ENCODE measurements around the gene RERE. TPM values are rescaled to one million over a fixed set of nuclear protein-coding genes. Genes with fewer than 3 reads are reported as not detected.

RERE gene
- total and polyA plus RNA-seq, 2 experiments from 2014 or later, result 148 to 170 TPM

DNA sequence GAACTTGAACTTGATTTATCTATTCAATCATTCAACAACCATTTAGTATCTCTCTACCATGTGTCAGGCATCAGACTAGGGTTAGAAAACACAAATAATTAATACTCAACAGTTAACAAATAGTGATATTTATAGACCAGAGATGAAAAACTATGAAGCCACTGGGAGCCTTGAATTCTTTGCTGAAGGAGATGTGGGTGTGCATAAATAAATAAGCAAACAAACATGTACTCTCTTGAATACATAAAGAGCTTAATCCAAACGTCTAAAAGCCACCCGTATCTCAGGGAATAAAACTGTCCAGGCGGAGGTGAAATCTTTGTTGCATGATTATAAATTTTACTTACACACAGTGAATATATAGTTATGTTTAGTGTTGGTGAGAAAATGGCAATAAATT, 333.9 kb downstream of the RERE start:
- no peaks in the 10 kb centered on the region for H3F3A ChIP-seq (replicated peaks; ENCODE audit: low read depth)
- peaks cover 25% of the 10 kb centered on the region for H3K4me1 ChIP-seq (ENCODE audit: insufficient read depth)
- no peak for ATAC-seq
- H4K20me1 ChIP-seq (replicated peaks; ENCODE audit: insufficient read depth), result peaks cover 12% of the 10 kb centered on the region; the same call in 1 of the 2 replicates
- H3K79me2 ChIP-seq (replicated peaks; ENCODE audit: insufficient read depth), result peaks cover 48% of the 10 kb centered on the region
- no peak for DNase-seq (ENCODE audit: low spot score)
- H3K4me3 ChIP-seq, result no peak overlapping the region
- H3K9me2 ChIP-seq (ENCODE audit: insufficient read depth), result no peaks in the 10 kb centered on the region
- H2AFZ ChIP-seq, result no peak overlapping the region
- no peak overlapping the region for H3K4me3 Mint-ChIP-seq
- no peak overlapping the region for H3K27ac Mint-ChIP-seq
- H3K36me3 Mint-ChIP-seq (ENCODE audit: low read depth), result peaks cover 20% of the 10 kb centered on the region; the same call in 2 of the 3 replicates
- H3K27ac ChIP-seq (ENCODE audit: low read depth), result no peak overlapping the region
- TF ChIP-seq STAT1 (IDR thresholded peaks at IDR 0.05; ENCODE audit: unreplicated experiment) (no peak), ZNF331 (CRISPR knock-in tag; IDR thresholded peaks at IDR 0.05; ENCODE audit: low read depth) (no peak), CREB1 (CRISPR knock-in tag; IDR thresholded peaks at IDR 0.05; ENCODE audit: low read depth) (no peak), JUNB (IDR thresholded peaks at IDR 0.05; ENCODE audit: unreplicated experiment) (no peak), ZNF114 (CRISPR knock-in tag; IDR thresholded peaks at IDR 0.05) (no peak), POLR2AphosphoS5 (IDR thresholded peaks at IDR 0.05; ENCODE audit: low read depth) (no peak), NANOG (IDR thresholded peaks at IDR 0.05; ENCODE audit: borderline replicate concordance) (no peak), EZH2 (IDR thresholded peaks at IDR 0.05; ENCODE audit: low read depth, unreplicated experiment) (no peak), EZH2phosphoT487 (IDR thresholded peaks at IDR 0.05; ENCODE audit: unreplicated experiment) (no peak)
- TF ChIP-seq, protein P1, sequence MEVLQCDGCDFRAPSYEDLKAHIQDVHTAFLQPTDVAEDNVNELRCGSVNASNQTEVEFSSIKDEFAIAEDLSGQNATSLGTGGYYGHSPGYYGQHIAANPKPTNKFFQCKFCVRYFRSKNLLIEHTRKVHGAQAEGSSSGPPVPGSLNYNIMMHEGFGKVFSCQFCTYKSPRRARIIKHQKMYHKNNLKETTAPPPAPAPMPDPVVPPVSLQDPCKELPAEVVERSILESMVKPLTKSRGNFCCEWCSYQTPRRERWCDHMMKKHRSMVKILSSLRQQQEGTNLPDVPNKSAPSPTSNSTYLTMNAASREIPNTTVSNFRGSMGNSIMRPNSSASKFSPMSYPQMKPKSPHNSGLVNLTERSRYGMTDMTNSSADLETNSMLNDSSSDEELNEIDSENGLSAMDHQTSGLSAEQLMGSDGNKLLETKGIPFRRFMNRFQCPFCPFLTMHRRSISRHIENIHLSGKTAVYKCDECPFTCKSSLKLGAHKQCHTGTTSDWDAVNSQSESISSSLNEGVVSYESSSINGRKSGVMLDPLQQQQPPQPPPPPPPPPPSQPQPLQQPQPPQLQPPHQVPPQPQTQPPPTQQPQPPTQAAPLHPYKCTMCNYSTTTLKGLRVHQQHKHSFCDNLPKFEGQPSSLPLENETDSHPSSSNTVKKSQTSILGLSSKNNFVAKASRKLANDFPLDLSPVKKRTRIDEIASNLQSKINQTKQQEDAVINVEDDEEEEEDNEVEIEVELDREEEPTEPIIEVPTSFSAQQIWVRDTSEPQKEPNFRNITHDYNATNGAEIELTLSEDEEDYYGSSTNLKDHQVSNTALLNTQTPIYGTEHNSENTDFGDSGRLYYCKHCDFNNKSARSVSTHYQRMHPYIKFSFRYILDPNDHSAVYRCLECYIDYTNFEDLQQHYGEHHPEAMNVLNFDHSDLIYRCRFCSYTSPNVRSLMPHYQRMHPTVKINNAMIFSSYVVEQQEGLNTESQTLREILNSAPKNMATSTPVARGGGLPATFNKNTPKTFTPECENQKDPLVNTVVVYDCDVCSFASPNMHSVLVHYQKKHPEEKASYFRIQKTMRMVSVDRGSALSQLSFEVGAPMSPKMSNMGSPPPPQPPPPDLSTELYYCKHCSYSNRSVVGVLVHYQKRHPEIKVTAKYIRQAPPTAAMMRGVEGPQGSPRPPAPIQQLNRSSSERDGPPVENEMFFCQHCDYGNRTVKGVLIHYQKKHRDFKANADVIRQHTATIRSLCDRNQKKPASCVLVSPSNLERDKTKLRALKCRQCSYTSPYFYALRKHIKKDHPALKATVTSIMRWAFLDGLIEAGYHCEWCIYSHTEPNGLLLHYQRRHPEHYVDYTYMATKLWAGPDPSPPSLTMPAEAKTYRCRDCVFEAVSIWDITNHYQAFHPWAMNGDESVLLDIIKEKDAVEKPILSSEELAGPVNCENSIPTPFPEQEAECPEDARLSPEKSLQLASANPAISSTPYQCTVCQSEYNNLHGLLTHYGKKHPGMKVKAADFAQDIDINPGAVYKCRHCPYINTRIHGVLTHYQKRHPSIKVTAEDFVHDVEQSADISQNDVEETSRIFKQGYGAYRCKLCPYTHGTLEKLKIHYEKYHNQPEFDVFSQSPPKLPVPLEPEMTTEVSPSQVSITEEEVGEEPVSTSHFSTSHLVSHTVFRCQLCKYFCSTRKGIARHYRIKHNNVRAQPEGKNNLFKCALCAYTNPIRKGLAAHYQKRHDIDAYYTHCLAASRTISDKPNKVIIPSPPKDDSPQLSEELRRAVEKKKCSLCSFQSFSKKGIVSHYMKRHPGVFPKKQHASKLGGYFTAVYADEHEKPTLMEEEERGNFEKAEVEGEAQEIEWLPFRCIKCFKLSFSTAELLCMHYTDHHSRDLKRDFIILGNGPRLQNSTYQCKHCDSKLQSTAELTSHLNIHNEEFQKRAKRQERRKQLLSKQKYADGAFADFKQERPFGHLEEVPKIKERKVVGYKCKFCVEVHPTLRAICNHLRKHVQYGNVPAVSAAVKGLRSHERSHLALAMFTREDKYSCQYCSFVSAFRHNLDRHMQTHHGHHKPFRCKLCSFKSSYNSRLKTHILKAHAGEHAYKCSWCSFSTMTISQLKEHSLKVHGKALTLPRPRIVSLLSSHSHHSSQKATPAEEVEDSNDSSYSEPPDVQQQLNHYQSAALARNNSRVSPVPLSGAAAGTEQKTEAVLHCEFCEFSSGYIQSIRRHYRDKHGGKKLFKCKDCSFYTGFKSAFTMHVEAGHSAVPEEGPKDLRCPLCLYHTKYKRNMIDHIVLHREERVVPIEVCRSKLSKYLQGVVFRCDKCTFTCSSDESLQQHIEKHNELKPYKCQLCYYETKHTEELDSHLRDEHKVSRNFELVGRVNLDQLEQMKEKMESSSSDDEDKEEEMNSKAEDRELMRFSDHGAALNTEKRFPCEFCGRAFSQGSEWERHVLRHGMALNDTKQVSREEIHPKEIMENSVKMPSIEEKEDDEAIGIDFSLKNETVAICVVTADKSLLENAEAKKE (CRISPR knock-in tag; IDR thresholded peaks at IDR 0.05), result no peak
- TF ChIP-seq, protein P2, sequence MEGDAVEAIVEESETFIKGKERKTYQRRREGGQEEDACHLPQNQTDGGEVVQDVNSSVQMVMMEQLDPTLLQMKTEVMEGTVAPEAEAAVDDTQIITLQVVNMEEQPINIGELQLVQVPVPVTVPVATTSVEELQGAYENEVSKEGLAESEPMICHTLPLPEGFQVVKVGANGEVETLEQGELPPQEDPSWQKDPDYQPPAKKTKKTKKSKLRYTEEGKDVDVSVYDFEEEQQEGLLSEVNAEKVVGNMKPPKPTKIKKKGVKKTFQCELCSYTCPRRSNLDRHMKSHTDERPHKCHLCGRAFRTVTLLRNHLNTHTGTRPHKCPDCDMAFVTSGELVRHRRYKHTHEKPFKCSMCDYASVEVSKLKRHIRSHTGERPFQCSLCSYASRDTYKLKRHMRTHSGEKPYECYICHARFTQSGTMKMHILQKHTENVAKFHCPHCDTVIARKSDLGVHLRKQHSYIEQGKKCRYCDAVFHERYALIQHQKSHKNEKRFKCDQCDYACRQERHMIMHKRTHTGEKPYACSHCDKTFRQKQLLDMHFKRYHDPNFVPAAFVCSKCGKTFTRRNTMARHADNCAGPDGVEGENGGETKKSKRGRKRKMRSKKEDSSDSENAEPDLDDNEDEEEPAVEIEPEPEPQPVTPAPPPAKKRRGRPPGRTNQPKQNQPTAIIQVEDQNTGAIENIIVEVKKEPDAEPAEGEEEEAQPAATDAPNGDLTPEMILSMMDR (conservative IDR thresholded peaks at IDR 0.05; ENCODE audit: low read depth in 2 of 2), result no peak
- TF ChIP-seq, protein P3, sequence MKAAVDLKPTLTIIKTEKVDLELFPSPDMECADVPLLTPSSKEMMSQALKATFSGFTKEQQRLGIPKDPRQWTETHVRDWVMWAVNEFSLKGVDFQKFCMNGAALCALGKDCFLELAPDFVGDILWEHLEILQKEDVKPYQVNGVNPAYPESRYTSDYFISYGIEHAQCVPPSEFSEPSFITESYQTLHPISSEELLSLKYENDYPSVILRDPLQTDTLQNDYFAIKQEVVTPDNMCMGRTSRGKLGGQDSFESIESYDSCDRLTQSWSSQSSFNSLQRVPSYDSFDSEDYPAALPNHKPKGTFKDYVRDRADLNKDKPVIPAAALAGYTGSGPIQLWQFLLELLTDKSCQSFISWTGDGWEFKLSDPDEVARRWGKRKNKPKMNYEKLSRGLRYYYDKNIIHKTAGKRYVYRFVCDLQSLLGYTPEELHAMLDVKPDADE (IDR thresholded peaks at IDR 0.05), result no peak
- TF ChIP-seq, protein P4, sequence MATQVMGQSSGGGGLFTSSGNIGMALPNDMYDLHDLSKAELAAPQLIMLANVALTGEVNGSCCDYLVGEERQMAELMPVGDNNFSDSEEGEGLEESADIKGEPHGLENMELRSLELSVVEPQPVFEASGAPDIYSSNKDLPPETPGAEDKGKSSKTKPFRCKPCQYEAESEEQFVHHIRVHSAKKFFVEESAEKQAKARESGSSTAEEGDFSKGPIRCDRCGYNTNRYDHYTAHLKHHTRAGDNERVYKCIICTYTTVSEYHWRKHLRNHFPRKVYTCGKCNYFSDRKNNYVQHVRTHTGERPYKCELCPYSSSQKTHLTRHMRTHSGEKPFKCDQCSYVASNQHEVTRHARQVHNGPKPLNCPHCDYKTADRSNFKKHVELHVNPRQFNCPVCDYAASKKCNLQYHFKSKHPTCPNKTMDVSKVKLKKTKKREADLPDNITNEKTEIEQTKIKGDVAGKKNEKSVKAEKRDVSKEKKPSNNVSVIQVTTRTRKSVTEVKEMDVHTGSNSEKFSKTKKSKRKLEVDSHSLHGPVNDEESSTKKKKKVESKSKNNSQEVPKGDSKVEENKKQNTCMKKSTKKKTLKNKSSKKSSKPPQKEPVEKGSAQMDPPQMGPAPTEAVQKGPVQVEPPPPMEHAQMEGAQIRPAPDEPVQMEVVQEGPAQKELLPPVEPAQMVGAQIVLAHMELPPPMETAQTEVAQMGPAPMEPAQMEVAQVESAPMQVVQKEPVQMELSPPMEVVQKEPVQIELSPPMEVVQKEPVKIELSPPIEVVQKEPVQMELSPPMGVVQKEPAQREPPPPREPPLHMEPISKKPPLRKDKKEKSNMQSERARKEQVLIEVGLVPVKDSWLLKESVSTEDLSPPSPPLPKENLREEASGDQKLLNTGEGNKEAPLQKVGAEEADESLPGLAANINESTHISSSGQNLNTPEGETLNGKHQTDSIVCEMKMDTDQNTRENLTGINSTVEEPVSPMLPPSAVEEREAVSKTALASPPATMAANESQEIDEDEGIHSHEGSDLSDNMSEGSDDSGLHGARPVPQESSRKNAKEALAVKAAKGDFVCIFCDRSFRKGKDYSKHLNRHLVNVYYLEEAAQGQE (IDR thresholded peaks at IDR 0.05; ENCODE audit: unreplicated experiment), result no peak
- H3K27me3 Mint-ChIP-seq (ENCODE audit: insufficient read depth, low read depth, poor library complexity), result peaks cover 3% of the 10 kb centered on the region
- H3K4me2 ChIP-seq, result no peak overlapping the region
- no peaks in the 10 kb centered on the region for H3K36me3 ChIP-seq (ENCODE audit: insufficient read depth)
- H3K27me3 ChIP-seq (ENCODE audit: insufficient read depth), result no peaks in the 10 kb centered on the region
- H3K9me3 Mint-ChIP-seq, result no peaks in the 10 kb centered on the region
- peaks cover 26% of the 10 kb centered on the region for H3K4me1 Mint-ChIP-seq
